Measurements from ENCODE around the gene MBNL1.

MBNL1 gene

GRCh38 chr3:152291238-152291637 lies 22.5 kb downstream of the MBNL1 start:
- Histone ChIP-seq H3K4me1 (ENCODE audit: control insufficient read depth, low read length) (peaks cover 84% of the 10 kb centered on the region), H3K4me2 (ENCODE audit: low read length) (peak overlapping the region; percentile 58), H3K9me3 (ENCODE audit: control insufficient read depth, insufficient read depth, low read length) (no peaks in the 10 kb centered on the region), H3F3A (ENCODE audit: control insufficient read depth, insufficient read depth) (peaks cover 34% of the 10 kb centered on the region), H3K27me3 (ENCODE audit: control insufficient read depth, low read length) (no peaks in the 10 kb centered on the region), H3K4me3 (ENCODE audit: low read length) (peak overlapping the region; percentile 37), H3K36me3 (ENCODE audit: control insufficient read depth, low read length) (peaks cover 40% of the 10 kb centered on the region), H3K9me2 (replicated peaks; ENCODE audit: control insufficient read depth, low read length) (no peaks in the 10 kb centered on the region), H4K20me1 (ENCODE audit: control insufficient read depth, insufficient read depth, low read depth, low read length) (peaks cover 44% of the 10 kb centered on the region), H3K27ac (ENCODE audit: low read depth, low read length) (peak overlapping the region; percentile 47), H3K79me2 (ENCODE audit: control insufficient read depth, low read length) (peaks cover 99% of the 10 kb centered on the region)
- TF ChIP-seq EZH2phosphoT487 (IDR thresholded peaks at IDR 0.05; ENCODE audit: borderline replicate concordance, low read length): no peak
- TF ChIP-seq, protein P1, sequence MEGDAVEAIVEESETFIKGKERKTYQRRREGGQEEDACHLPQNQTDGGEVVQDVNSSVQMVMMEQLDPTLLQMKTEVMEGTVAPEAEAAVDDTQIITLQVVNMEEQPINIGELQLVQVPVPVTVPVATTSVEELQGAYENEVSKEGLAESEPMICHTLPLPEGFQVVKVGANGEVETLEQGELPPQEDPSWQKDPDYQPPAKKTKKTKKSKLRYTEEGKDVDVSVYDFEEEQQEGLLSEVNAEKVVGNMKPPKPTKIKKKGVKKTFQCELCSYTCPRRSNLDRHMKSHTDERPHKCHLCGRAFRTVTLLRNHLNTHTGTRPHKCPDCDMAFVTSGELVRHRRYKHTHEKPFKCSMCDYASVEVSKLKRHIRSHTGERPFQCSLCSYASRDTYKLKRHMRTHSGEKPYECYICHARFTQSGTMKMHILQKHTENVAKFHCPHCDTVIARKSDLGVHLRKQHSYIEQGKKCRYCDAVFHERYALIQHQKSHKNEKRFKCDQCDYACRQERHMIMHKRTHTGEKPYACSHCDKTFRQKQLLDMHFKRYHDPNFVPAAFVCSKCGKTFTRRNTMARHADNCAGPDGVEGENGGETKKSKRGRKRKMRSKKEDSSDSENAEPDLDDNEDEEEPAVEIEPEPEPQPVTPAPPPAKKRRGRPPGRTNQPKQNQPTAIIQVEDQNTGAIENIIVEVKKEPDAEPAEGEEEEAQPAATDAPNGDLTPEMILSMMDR (IDR thresholded peaks at IDR 0.05; ENCODE audit: low read depth, low read length, poor library complexity, severe bottlenecking): no peak

GRCh38 chr3:152291649-152292066 lies 22.9 kb downstream of the MBNL1 start:
- Histone ChIP-seq H3K4me2 (ENCODE audit: low read length) (peak overlapping the region; percentile 58), H3F3A (ENCODE audit: control insufficient read depth, insufficient read depth) (peaks cover 38% of the 10 kb centered on the region), H3K4me3 (ENCODE audit: low read length) (peak overlapping the region; percentile 37), H3K79me2 (ENCODE audit: control insufficient read depth, low read length) (peaks cover 100% of the 10 kb centered on the region), H3K36me3 (ENCODE audit: control insufficient read depth, low read length) (peaks cover 44% of the 10 kb centered on the region), H3K9me2 (replicated peaks; ENCODE audit: control insufficient read depth, low read length) (no peaks in the 10 kb centered on the region), H3K27me3 (ENCODE audit: control insufficient read depth, low read length) (no peaks in the 10 kb centered on the region), H3K9me3 (ENCODE audit: control insufficient read depth, insufficient read depth, low read length) (no peaks in the 10 kb centered on the region), H3K27ac (ENCODE audit: low read depth, low read length) (peak overlapping the region; percentile 47), H4K20me1 (ENCODE audit: control insufficient read depth, insufficient read depth, low read depth, low read length) (peaks cover 46% of the 10 kb centered on the region), H3K4me1 (ENCODE audit: control insufficient read depth, low read length) (peaks cover 86% of the 10 kb centered on the region)
- no peak for TF ChIP-seq EZH2phosphoT487 (IDR thresholded peaks at IDR 0.05; ENCODE audit: borderline replicate concordance, low read length)
- TF ChIP-seq, protein P1 (IDR thresholded peaks at IDR 0.05; ENCODE audit: low read depth, low read length, poor library complexity, severe bottlenecking): no peak

DNA sequence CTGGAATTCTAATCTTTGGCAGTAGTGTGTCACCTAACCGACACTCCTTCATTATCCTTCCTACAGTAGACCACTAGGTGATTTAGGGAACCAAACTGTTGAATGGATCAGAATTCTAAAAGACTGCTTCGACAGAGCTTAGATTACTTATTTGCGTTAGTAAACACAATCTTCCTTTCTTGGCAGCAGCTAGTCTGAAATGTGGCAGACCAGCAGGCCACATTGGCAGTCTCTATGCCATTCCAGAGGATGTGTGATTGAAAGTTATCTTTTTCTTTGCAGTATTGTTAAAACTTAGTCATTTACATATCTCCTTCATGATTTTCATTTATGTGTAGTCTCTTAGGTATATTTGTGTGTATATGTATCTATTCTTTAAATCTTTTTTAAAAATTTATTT lies 23.6 kb downstream of the MBNL1 start:
- Histone ChIP-seq H3K36me3 (ENCODE audit: control insufficient read depth, low read length) (peaks cover 46% of the 10 kb centered on the region), H3K4me1 (ENCODE audit: control insufficient read depth, low read length) (peaks cover 86% of the 10 kb centered on the region), H3K9me2 (replicated peaks; ENCODE audit: control insufficient read depth, low read length) (no peaks in the 10 kb centered on the region), H3F3A (ENCODE audit: control insufficient read depth, insufficient read depth) (peaks cover 36% of the 10 kb centered on the region), H4K20me1 (ENCODE audit: control insufficient read depth, insufficient read depth, low read depth, low read length) (peaks cover 42% of the 10 kb centered on the region), H3K27ac (ENCODE audit: low read depth, low read length) (no peak overlapping the region), H3K4me2 (ENCODE audit: low read length) (no peak overlapping the region), H3K4me3 (ENCODE audit: low read length) (no peak overlapping the region), H3K27me3 (ENCODE audit: control insufficient read depth, low read length) (no peaks in the 10 kb centered on the region), H3K9me3 (ENCODE audit: control insufficient read depth, insufficient read depth, low read length) (no peaks in the 10 kb centered on the region), H3K79me2 (ENCODE audit: control insufficient read depth, low read length) (peaks cover 100% of the 10 kb centered on the region)
- TF ChIP-seq EZH2phosphoT487 (IDR thresholded peaks at IDR 0.05; ENCODE audit: borderline replicate concordance, low read length): no peak
- TF ChIP-seq, protein P1 (IDR thresholded peaks at IDR 0.05; ENCODE audit: low read depth, low read length, poor library complexity, severe bottlenecking): no peak
